Vagina (tissue), 2 donors: Measurements from ENCODE around the gene PCDHA11.

Experiments
- CTCF ChIP-seq, 3 experiments: fragments of 450-650 bp in 2 of 3; fragments of 200-600 bp in 1 of 3; sonication (generic) in 1 of 3; IDR thresholded peaks; one replicate each; pipeline ENCODE4 v1.5.1; 2017 to 2019; ENCODE audit warnings: antibody characterized with exemption in 3 of 3, mild to moderate bottlenecking in 2 of 3, moderate library complexity in 2 of 3
- POLR2A ChIP-seq, 2 donors: fragments of 450-650 bp; IDR thresholded peaks; one replicate each; pipeline ENCODE4 v1.6.1; 2017; ENCODE audit warnings: antibody characterized with exemption in 2 of 2, mild to moderate bottlenecking in 2 of 2, moderate library complexity in 2 of 2
- POLR2AphosphoS5 ChIP-seq, 2 donors: sonication (generic); formaldehyde crosslinking; IDR thresholded peaks; one replicate each; pipeline ENCODE4 v1.9.0; 2017; ENCODE audit warnings: antibody characterized with exemption in 2 of 2, mild to moderate bottlenecking in 2 of 2, low read depth in 1 of 2; ENCODE audit not compliant: insufficient read depth in 1 of 2

DNA sequence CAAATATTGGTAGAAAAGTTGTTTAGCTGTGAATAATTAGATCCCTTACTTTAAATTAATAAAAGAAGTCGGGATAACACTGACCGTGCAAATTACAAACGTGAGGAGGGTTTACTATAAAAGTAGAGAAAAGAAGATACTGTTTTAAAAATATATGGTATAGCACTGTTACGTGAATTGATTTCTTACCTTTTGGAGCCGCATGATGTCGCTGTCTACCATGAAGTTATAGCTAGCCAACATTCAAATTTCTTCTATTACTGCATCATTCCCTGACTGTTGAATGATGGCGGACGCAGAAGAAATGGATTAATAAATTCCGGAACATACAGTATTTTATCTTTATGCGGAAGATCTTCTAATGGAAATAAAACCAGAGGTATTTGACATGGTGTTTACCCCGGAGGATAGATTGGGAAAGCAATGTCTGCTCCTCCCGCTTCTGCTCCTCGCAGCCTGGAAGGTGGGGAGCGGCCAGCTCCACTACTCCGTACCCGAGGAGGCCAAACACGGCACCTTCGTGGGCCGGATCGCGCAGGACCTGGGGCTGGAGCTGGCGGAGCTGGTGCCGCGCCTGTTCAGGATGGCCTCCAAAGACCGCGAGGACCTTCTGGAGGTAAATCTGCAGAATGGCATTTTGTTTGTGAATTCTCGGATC, 40.9 kb upstream of the PCDHA11 start, which contains the start of gene PCDHA6:
- no peak for TF ChIP-seq CTCF (IDR thresholded peaks at IDR 0.05)
- TF ChIP-seq POLR2A (IDR thresholded peaks at IDR 0.05) = no peak
- no peak for TF ChIP-seq POLR2AphosphoS5 (IDR thresholded peaks at IDR 0.05; ENCODE audit: insufficient read depth in 1 of 2, low read depth in 1 of 2)
